K562 (cell line): ENCODE data around the gene REEP6. TPM values are rescaled to one million over a fixed set of nuclear protein-coding genes. Genes with fewer than 3 reads are reported as not detected.

Experiments used
- AFF1 ChIP-seq, 2 experiments: fragments of 450-650 bp; IDR thresholded peaks; 2 replicates each; pipeline ENCODE4 v1.6.1; 2018; ENCODE audit warnings: mild to moderate bottlenecking in 2 of 2, low read depth in 1 of 2; ENCODE audit not compliant: partially characterized antibody in 2 of 2
- BCOR ChIP-seq: fragments of 450-650 bp; IDR thresholded peaks from 2 replicates; pipeline ENCODE4 v1.6.1; 2016
- CCNT2 ChIP-seq: IDR thresholded peaks from 2 replicates; pipeline ENCODE4 v1.6.1; 2011; ENCODE audit warnings: borderline replicate concordance, low read depth, mild to moderate bottlenecking, moderate library complexity, mixed read lengths, low read length; ENCODE audit not compliant: insufficient read length; ENCODE audit errors: extremely low read depth
- CTBP1 ChIP-seq: fragments of 450-650 bp; IDR thresholded peaks from 2 replicates; pipeline ENCODE4 v1.6.1; 2016; ENCODE audit warnings: borderline replicate concordance
- E2F3 ChIP-seq: fragments of 250-450 bp; sonication (Bioruptor Pico); IDR thresholded peaks from 2 replicates; pipeline ENCODE4 v1.4.0; 2020; ENCODE audit warnings: mild to moderate bottlenecking
- E2F4 ChIP-seq: sonication (generic); formaldehyde crosslinking; IDR thresholded peaks from 2 replicates; pipeline ENCODE4 v1.8.0; 2022; ENCODE audit warnings: mild to moderate bottlenecking, low read depth, missing genetic modification reagents
- KDM5B ChIP-seq: fragments of 200-600 bp; sonication (generic); IDR thresholded peaks from 2 replicates; pipeline ENCODE4 v1.6.1; 2012; ENCODE audit warnings: low read depth, mild to moderate bottlenecking, moderate library complexity, low read length, control low read depth, inconsistent platforms; ENCODE audit not compliant: insufficient replicate concordance
- LCOR ChIP-seq: sonication (generic); formaldehyde crosslinking; IDR thresholded peaks from 2 replicates; pipeline ENCODE4 v1.8.0; 2022; ENCODE audit warnings: mild to moderate bottlenecking, missing genetic modification reagents
- LEF1 ChIP-seq: fragments of 450-650 bp; IDR thresholded peaks from 2 replicates; pipeline ENCODE4 v1.6.1; 2016; ENCODE audit warnings: mild to moderate bottlenecking
- SIN3A ChIP-seq, 2 experiments: fragments of 150-350 bp in 1 of 2; IDR thresholded peaks; 2 replicates each; pipeline ENCODE4 v1.6.1; 2011 to 2016; ENCODE audit warnings: borderline replicate concordance in 2 of 2, low read depth in 2 of 2, low read length in 2 of 2, mild to moderate bottlenecking in 2 of 2, moderate library complexity in 2 of 2; ENCODE audit not compliant: control insufficient read depth in 1 of 2
- ZFX ChIP-seq: sonication (generic); formaldehyde crosslinking; IDR thresholded peaks from 2 replicates; pipeline ENCODE4 v1.8.0; 2022; ENCODE audit warnings: mild to moderate bottlenecking, missing genetic modification reagents, moderate library complexity
- ZNF121 ChIP-seq: sonication (generic); formaldehyde crosslinking; conservative IDR thresholded peaks from 2 replicates; pipeline ENCODE4 v1.8.0; 2022; ENCODE audit warnings: missing genetic modification reagents
- ZNF431 ChIP-seq: sonication (generic); formaldehyde crosslinking; IDR thresholded peaks from 2 replicates; pipeline ENCODE4 v1.8.0; 2022; ENCODE audit warnings: mild to moderate bottlenecking, missing genetic modification reagents
- ZSCAN29 ChIP-seq: fragments of 450-650 bp; IDR thresholded peaks from 2 replicates; pipeline ENCODE4 v1.6.1; 2017
- polyA plus RNA-seq, 8 experiments: library from polyadenylated mRNA; depleted of rRNA in 4 of 8; stranded (reverse) in 5 of 8; unstranded in 3 of 8; fragments of >200 nt; fragmentation: Nextera tagmentation in 2 of 8; fragmentation: Illumina TruSeq in 1 of 8; extraction: Ambion mirVana in 2 of 8; extraction: Trizol in 1 of 8; gene quantifications; 2 replicates each; pipeline versions ENCODE4 v1.2.1 to v1.2.3, GENCODE V29; 2011 to 2014; ENCODE audit warnings: inconsistent platforms in 1 of 8, missing spikeins in 1 of 8
- total RNA-seq, 7 experiments: library from RNA; depleted of rRNA in 6 of 7; stranded (reverse); fragments of >200 nt in 6 of 7; fragmentation: Illumina TruSeq in 2 of 7; extraction: Trizol in 2 of 7; gene quantifications; 2 replicates each; pipeline versions ENCODE4 v1.2.1 to v1.2.3, GENCODE V29; 2011 to 2021; ENCODE audit warnings: low replicate concordance in 1 of 7
- TF ChIP-seq, protein P1 (sequence below), 3 experiments: IDR thresholded peaks in 2 of 3; conservative IDR thresholded peaks in 1 of 3; 2 replicates each; pipeline ENCODE4 v1.5.1; 2011 to 2012; ENCODE audit warnings: low read length in 3 of 3, mild to moderate bottlenecking in 3 of 3, control low read depth in 2 of 3, improper control_type of control experiment in 1 of 3, inconsistent platforms in 1 of 3, low read depth in 1 of 3, mixed read lengths in 1 of 3, moderate library complexity in 1 of 3; ENCODE audit not compliant: insufficient read depth in 2 of 3

Gene REEP6
- total and polyA plus RNA-seq, 9 of the 15 experiments (the other 6 are each of a cell fraction or from before 2014, with no cell fraction given): 1.2 to 64.2 (median 12.7) TPM

- TF ChIP-seq ZNF431 (CRISPR knock-in tag) (peak; percentile 57; the same call in 1 of the 2 replicates), KDM5B (peak; percentile 45), SIN3A (IDR thresholded peaks at IDR 0.05; ENCODE audit: borderline replicate concordance in 2 of 2, control insufficient read depth in 1 of 2, low read depth in 2 of 2, low read length in 2 of 2) (peak in 1 of 2 experiments; percentile 32; a peak in 1 of 4 replicates), ZSCAN29 (0 out of 2 replicates have a peak, but pooled peaks have one; percentile 17), E2F3 (CRISPR knock-in tag) (no peak), ZFX (CRISPR knock-in tag) (peak; percentile 84), E2F4 (no peak), LCOR (CRISPR knock-in tag) (no peak), CTBP1 (peak; percentile 74), AFF1 (IDR thresholded peaks at IDR 0.05; ENCODE audit: low read depth in 1 of 2, partially characterized antibody in 2 of 2) (no peak), LEF1 (no peak), BCOR (peak; percentile 86), ZNF121 (0 out of 2 replicates have a peak, but pooled peaks have one; percentile 2), CCNT2 (peak; percentile 86)
- TF ChIP-seq, protein P1, sequence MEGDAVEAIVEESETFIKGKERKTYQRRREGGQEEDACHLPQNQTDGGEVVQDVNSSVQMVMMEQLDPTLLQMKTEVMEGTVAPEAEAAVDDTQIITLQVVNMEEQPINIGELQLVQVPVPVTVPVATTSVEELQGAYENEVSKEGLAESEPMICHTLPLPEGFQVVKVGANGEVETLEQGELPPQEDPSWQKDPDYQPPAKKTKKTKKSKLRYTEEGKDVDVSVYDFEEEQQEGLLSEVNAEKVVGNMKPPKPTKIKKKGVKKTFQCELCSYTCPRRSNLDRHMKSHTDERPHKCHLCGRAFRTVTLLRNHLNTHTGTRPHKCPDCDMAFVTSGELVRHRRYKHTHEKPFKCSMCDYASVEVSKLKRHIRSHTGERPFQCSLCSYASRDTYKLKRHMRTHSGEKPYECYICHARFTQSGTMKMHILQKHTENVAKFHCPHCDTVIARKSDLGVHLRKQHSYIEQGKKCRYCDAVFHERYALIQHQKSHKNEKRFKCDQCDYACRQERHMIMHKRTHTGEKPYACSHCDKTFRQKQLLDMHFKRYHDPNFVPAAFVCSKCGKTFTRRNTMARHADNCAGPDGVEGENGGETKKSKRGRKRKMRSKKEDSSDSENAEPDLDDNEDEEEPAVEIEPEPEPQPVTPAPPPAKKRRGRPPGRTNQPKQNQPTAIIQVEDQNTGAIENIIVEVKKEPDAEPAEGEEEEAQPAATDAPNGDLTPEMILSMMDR (IDR thresholded peaks at IDR 0.05 in 2 of 3, conservative IDR thresholded peaks at IDR 0.05 in 1 of 3; ENCODE audit: insufficient read depth in 2 of 3, low read depth in 1 of 3, low read length in 3 of 3): peak; percentile 90 to 94 (median 91)
These were observed 45.6 kb upstream of the REEP6 start (continued) for GRCh38 chr19:1445185-1445931.
